Natural killer cell (primary cell): ENCODE data around the gene PET100. TPM values are rescaled to one million over a fixed set of nuclear protein-coding genes. Genes with fewer than 3 reads are reported as not detected.

Experiments used
- ATAC-seq, 3 donors: fragments of 150-1000 bp in 2 of 3; fragments of 200-7000 bp in 1 of 3; cut with Tn5 transposase; 1 replicate in 1 of 3; 2 replicates in 2 of 3; pipeline ENCODE4 v1.10.0; 2021; ENCODE audit warnings: mild to moderate bottlenecking in 2 of 3, moderate library complexity in 2 of 3
- DNase-seq, 2 donors: peaks; one replicate each; pipeline versions ENCODE4 v3.0.0 to v3.0.0-alpha.2; 2013 to 2021; ENCODE audit warnings: mixed read lengths in 1 of 2
- H3K27ac ChIP-seq: one replicate; pipeline ENCODE4 v1.5.1; 2013; ENCODE audit warnings: mild to moderate bottlenecking, low read length
- H3K27me3 ChIP-seq: one replicate; pipeline ENCODE4 v1.6.1; 2013; ENCODE audit warnings: low read length; ENCODE audit not compliant: control insufficient read depth, insufficient read depth
- H3K36me3 ChIP-seq: one replicate; pipeline ENCODE4 v1.6.1; 2013; ENCODE audit warnings: low read length; ENCODE audit not compliant: control insufficient read depth, insufficient read depth
- H3K4me1 ChIP-seq: one replicate; pipeline ENCODE4 v1.6.1; 2013; ENCODE audit warnings: low read length; ENCODE audit not compliant: control insufficient read depth, insufficient read depth
- H3K4me3 ChIP-seq: one replicate; pipeline ENCODE4 v1.5.1; 2013; ENCODE audit warnings: low read length
- H3K9me3 ChIP-seq: one replicate; pipeline ENCODE4 v1.6.1; 2013; ENCODE audit warnings: low read length; ENCODE audit not compliant: control insufficient read depth, insufficient read depth
- H3K27ac Mint-ChIP-seq, 2 donors: one replicate each; pipeline ENCODE4 v1.8.0; 2022; ENCODE audit warnings: mild to moderate bottlenecking in 2 of 2, mixed read lengths in 2 of 2, moderate library complexity in 1 of 2
- H3K27me3 Mint-ChIP-seq, 2 donors: one replicate each; pipeline ENCODE4 v1.8.0; 2022; ENCODE audit warnings: low read depth in 2 of 2, mixed read lengths in 2 of 2
- H3K36me3 Mint-ChIP-seq: one replicate; pipeline ENCODE4 v1.8.0; 2022; ENCODE audit warnings: mixed read lengths
- H3K4me1 Mint-ChIP-seq, 2 donors: one replicate each; pipeline ENCODE4 v1.8.0; 2022; ENCODE audit warnings: mixed read lengths in 2 of 2
- H3K4me3 Mint-ChIP-seq: one replicate; pipeline ENCODE4 v1.8.0; 2022; ENCODE audit warnings: mild to moderate bottlenecking, moderate library complexity, mixed read lengths
- H3K9me3 Mint-ChIP-seq, 2 donors: one replicate each; pipeline ENCODE4 v1.8.0; 2022; ENCODE audit warnings: mixed read lengths in 2 of 2
- CTCF ChIP-seq: fragments of 200-600 bp; IDR thresholded peaks from one replicate; pipeline ENCODE4 v1.8.0; 2022; ENCODE audit warnings: antibody characterized with exemption
- WGBS: methylation state at CpG from one replicate; pipeline ENCODE4 v1.1.7; 2013; ENCODE audit warnings: missing lambda C conversion rate; ENCODE audit not compliant: insufficient coverage; 5-methylcytosine and 5-hydroxymethylcytosine counted together
- intact Hi-C: fragments of 100-400 bp; cut with micrococcal nuclease; formaldehyde crosslinking; loops from one replicate; pipeline ENCODE4 v1.14.2; 2022
- total RNA-seq, 4 donors: library from RNA; stranded (reverse); fragments of 120-200 nt in 1 of 4; gene quantifications; one replicate each; pipeline versions ENCODE4 v1.2.3 to v1.2.4, GENCODE V29; 2013 to 2022

PET100 gene
- total RNA-seq, 3 donors from 2014 or later (not counting 1 experiment from before 2014, with no cell fraction given), result 92.0 to 139 (median 106) TPM

GRCh38 chr19:7628589-7629311 lies 843 bp upstream of the PET100 start:
- H3K4me3 ChIP-seq, result peak overlapping the region; percentile 90
- intact Hi-C loops, result no loop called here
- no peak for DNase-seq
- H3K27me3 ChIP-seq, result no peaks in the 10 kb centered on the region
- peaks cover 24% of the 10 kb centered on the region for H3K36me3 ChIP-seq
- peaks cover 30% of the 10 kb centered on the region for H3K4me1 ChIP-seq
- Mint-ChIP-seq H3K9me3 (no peaks in the 10 kb centered on the region), H3K4me1 (peaks cover 29 to 58% of the 10 kb centered on the region in 2 donors), H3K36me3 (no peaks in the 10 kb centered on the region), H3K27me3 (no peaks in the 10 kb centered on the region), H3K27ac (peak overlapping the region; percentile 99), H3K4me3 (peak overlapping the region; percentile 100)
- TF ChIP-seq CTCF, result no peak
- 7% methylated on average over 15 of the region's 15 CpGs for WGBS
- no peaks in the 10 kb centered on the region for H3K9me3 ChIP-seq
- no peak for ATAC-seq
- peak overlapping the region; percentile 85 for H3K27ac ChIP-seq

- Mint-ChIP-seq H3K36me3 (no peaks in the 10 kb centered on the region), H3K4me3 (no peak overlapping the region), H3K27me3 (no peaks in the 10 kb centered on the region), H3K9me3 (no peaks in the 10 kb centered on the region), H3K27ac (no peak overlapping the region), H3K4me1 (peaks cover 29 to 68% of the 10 kb centered on the region in 2 donors)
- Histone ChIP-seq H3K4me3 (no peak overlapping the region), H3K27ac (no peak overlapping the region), H3K9me3 (no peaks in the 10 kb centered on the region), H3K36me3 (peaks cover 7% of the 10 kb centered on the region), H3K27me3 (no peaks in the 10 kb centered on the region), H3K4me1 (peaks cover 39% of the 10 kb centered on the region)
- ATAC-seq, result no peak
- intact Hi-C loops, result loop anchor here (10.0 kb wide), 1 partner anchor 53 kb away; the partner anchor contains the start of gene TRAPPC5
- 98% methylated on average over 12 of the region's 12 CpGs for WGBS
- DNase-seq, result no peak
- no peak for TF ChIP-seq CTCF
These were observed 2.0 kb downstream of the PET100 start for GRCh38 chr19:7631577-7631976.

GRCh38 chr19:7632340-7633203 lies 3.0 kb downstream of the PET100 start:
- peaks cover 32 to 64% of the 10 kb centered on the region in 2 donors for H3K4me1 Mint-ChIP-seq
- no peaks in the 10 kb centered on the region for H3K9me3 Mint-ChIP-seq
- DNase-seq, result no peak
- Histone ChIP-seq H3K4me1 (peaks cover 45% of the 10 kb centered on the region), H3K36me3 (peaks cover 2% of the 10 kb centered on the region), H3K9me3 (no peaks in the 10 kb centered on the region), H3K27ac (no peak overlapping the region), H3K4me3 (no peak overlapping the region), H3K27me3 (no peaks in the 10 kb centered on the region)
- peak overlapping the region; percentile 56 for H3K4me3 Mint-ChIP-seq
- H3K27ac Mint-ChIP-seq, result peak overlapping the region in 1 of 2 donors; percentile 94
- intact Hi-C loops, result loop anchor here (10.0 kb wide), 1 partner anchor 52 kb away; the partner anchor contains the start of gene TRAPPC5
- ATAC-seq, result no peak
- no peak for TF ChIP-seq CTCF
- 97% methylated on average over 40 of the region's 40 CpGs for WGBS
- no peaks in the 10 kb centered on the region for H3K27me3 Mint-ChIP-seq
- no peaks in the 10 kb centered on the region for H3K36me3 Mint-ChIP-seq
